HG03521 (cell line): ENCODE measurements around the gene DNAI7.

Experiments
- ATAC-seq: cut with Tn5 transposase; IDR thresholded peaks from one replicate; pipeline ENCODE4 v1.9.1; 2021; ENCODE audit warnings: mild to moderate bottlenecking, moderate library complexity; ENCODE audit not compliant: unreplicated experiment

DNAI7 gene

GRCh38 chr12:25102402-25102801, 92.6 kb downstream of the DNAI7 start:
- ATAC-seq: no peak

GRCh38 chr12:25101092-25101445, 93.9 kb downstream of the DNAI7 start:
- no peak for ATAC-seq

GRCh38 chr12:25100194-25101091, 94.5 kb downstream of the DNAI7 start:
- ATAC-seq: no peak

GRCh38 chr12:25099010-25099409, 96.0 kb downstream of the DNAI7 start:
- no peak for ATAC-seq

GRCh38 chr12:25089738-25090137, 105.2 kb downstream of the DNAI7 start:
- ATAC-seq: no peak

- ATAC-seq: no peak
These were observed 107.4 kb downstream of the DNAI7 start for GRCh38 chr12:25087596-25087995.

- ATAC-seq: no peak
These were observed 110.1 kb downstream of the DNAI7 start for GRCh38 chr12:25084816-25085215.

GRCh38 chr12:25083211-25083610, 111.7 kb downstream of the DNAI7 start:
- no peak for ATAC-seq

GRCh38 chr12:25082628-25083027, 112.3 kb downstream of the DNAI7 start:
- ATAC-seq: no peak

GRCh38 chr12:25079393-25079792, 115.6 kb downstream of the DNAI7 start:
- ATAC-seq: no peak

- ATAC-seq: peak; percentile 51
These were observed 120.0 kb downstream of the DNAI7 start for GRCh38 chr12:25074954-25075353.

GRCh38 chr12:25074113-25074512, 120.8 kb downstream of the DNAI7 start:
- ATAC-seq: no peak

GRCh38 chr12:25072906-25073650, 121.9 kb downstream of the DNAI7 start:
- ATAC-seq: no peak

GRCh38 chr12:25071366-25071765, 123.6 kb downstream of the DNAI7 start:
- ATAC-seq: no peak

- no peak for ATAC-seq
These were observed 125.7 kb downstream of the DNAI7 start for GRCh38 chr12:25069224-25069623.

- ATAC-seq: no peak
These were observed 129.9 kb downstream of the DNAI7 start for GRCh38 chr12:25065035-25065434.

- no peak for ATAC-seq
These were observed 130.9 kb downstream of the DNAI7 start for GRCh38 chr12:25063873-25064628.

- ATAC-seq: peak; percentile 39
These were observed 136.3 kb downstream of the DNAI7 start for GRCh38 chr12:25058658-25059058.
